Tibial nerve (tissue), 4 donors: ENCODE data around the gene SIRT3. TPM values are rescaled to one million over a fixed set of nuclear protein-coding genes. Genes with fewer than 3 reads are reported as not detected.

Source experiments
- DNase-seq, 2 donors: peaks; one replicate each; pipeline ENCODE4 v3.0.0-alpha.2; 2019; ENCODE audit warnings: low spot score in 2 of 2
- H3K27ac ChIP-seq, 4 donors: fragments of 200-600 bp; sonication (generic) in 3 of 4; one replicate each; pipeline ENCODE4 v1.5.1; 2017 to 2019; ENCODE audit warnings: mild to moderate bottlenecking in 1 of 4
- H3K27me3 ChIP-seq, 2 donors: fragments of 200-600 bp; sonication (generic) in 1 of 2; one replicate each; pipeline versions ENCODE4 v1.5.1 to v1.6.0; 2017 to 2019
- H3K36me3 ChIP-seq, 3 donors: fragments of 200-600 bp; sonication (generic); one replicate each; pipeline ENCODE4 v1.5.1; 2018 to 2019
- H3K4me1 ChIP-seq, 4 donors: fragments of 200-600 bp; sonication (generic) in 3 of 4; one replicate each; pipeline ENCODE4 v1.5.1; 2017 to 2019
- H3K4me3 ChIP-seq, 4 donors: fragments of 200-600 bp; sonication (generic) in 3 of 4; one replicate each; pipeline ENCODE4 v1.5.1; 2017 to 2019; ENCODE audit warnings: mild to moderate bottlenecking in 1 of 4, moderate library complexity in 1 of 4
- H3K9me3 ChIP-seq, 4 donors: fragments of 200-600 bp; sonication (generic) in 3 of 4; one replicate each; pipeline ENCODE4 v1.5.1; 2017 to 2019
- EP300 ChIP-seq, 2 donors: sonication (generic); formaldehyde crosslinking; IDR thresholded peaks; one replicate each; pipeline ENCODE4 v1.6.1; 2017; ENCODE audit warnings: antibody characterized with exemption in 2 of 2, mild to moderate bottlenecking in 1 of 2
- POLR2A ChIP-seq, 2 donors: fragments of 450-650 bp; IDR thresholded peaks; one replicate each; pipeline ENCODE4 v1.6.1; 2017; ENCODE audit warnings: antibody characterized with exemption in 2 of 2, mild to moderate bottlenecking in 2 of 2, moderate library complexity in 2 of 2
- WGBS, 2 donors: methylation state at CpG; one replicate each; pipeline ENCODE4 v1.1.5; 2018; 5-methylcytosine and 5-hydroxymethylcytosine counted together
- total RNA-seq, 4 donors: library from RNA; depleted of rRNA; stranded (reverse); fragments of >200 nt; gene quantifications; one replicate each; pipeline ENCODE4 v1.1.0, GENCODE V29; 2016
- TF ChIP-seq, protein P1 (sequence below), 5 experiments: fragments of 200-600 bp in 3 of 5; fragments of 450-650 bp in 2 of 5; sonication (generic) in 3 of 5; IDR thresholded peaks; one replicate each; pipeline ENCODE4 v1.5.1; 2016 to 2019; ENCODE audit warnings: antibody characterized with exemption in 5 of 5, mild to moderate bottlenecking in 3 of 5, moderate library complexity in 2 of 5

The SIRT3 gene
- total RNA-seq, 4 donors from 2014 or later, result 14.9 to 23.4 (median 17.5) TPM

DNA sequence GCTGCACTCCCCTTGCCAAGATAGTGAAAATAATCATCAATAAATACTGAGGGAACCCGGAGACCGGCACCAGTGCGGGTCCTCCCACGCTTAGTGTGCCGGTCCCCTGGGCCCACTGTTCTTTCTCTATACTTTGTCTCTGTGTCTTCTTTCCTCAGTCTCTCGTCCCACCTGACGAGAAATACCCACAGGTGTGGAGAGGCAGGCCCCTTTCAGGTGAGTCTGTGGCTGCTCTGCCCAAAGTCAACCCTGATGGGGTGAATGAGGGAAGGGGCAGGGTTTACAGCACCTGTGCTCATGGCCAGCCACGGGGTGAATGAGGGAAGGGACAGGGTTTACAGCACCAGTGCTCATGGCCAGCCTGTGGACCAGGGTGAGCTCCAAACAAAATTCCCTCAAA, 33.7 kb downstream of the SIRT3 start:
- DNase-seq, result no peak
- H3K4me3 ChIP-seq, result no peak overlapping the region
- H3K4me1 ChIP-seq, result peaks cover 3 to 48% (median 15%) of the 10 kb centered on the region in 4 donors
- H3K9me3 ChIP-seq, result no peaks in the 10 kb centered on the region
- H3K27me3 ChIP-seq, result no peaks in the 10 kb centered on the region
- H3K27ac ChIP-seq, result no peak overlapping the region
- 74 to 83% methylated on average over 8 of the region's 8 CpGs for WGBS, 2 donors
- peaks cover 0 to 59% (median 3%) of the 10 kb centered on the region in 3 donors for H3K36me3 ChIP-seq
- TF ChIP-seq POLR2A (IDR thresholded peaks at IDR 0.05) (no peak), EP300 (IDR thresholded peaks at IDR 0.05) (no peak)
- TF ChIP-seq, protein P1, sequence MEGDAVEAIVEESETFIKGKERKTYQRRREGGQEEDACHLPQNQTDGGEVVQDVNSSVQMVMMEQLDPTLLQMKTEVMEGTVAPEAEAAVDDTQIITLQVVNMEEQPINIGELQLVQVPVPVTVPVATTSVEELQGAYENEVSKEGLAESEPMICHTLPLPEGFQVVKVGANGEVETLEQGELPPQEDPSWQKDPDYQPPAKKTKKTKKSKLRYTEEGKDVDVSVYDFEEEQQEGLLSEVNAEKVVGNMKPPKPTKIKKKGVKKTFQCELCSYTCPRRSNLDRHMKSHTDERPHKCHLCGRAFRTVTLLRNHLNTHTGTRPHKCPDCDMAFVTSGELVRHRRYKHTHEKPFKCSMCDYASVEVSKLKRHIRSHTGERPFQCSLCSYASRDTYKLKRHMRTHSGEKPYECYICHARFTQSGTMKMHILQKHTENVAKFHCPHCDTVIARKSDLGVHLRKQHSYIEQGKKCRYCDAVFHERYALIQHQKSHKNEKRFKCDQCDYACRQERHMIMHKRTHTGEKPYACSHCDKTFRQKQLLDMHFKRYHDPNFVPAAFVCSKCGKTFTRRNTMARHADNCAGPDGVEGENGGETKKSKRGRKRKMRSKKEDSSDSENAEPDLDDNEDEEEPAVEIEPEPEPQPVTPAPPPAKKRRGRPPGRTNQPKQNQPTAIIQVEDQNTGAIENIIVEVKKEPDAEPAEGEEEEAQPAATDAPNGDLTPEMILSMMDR (IDR thresholded peaks at IDR 0.05), result no peak

DNA sequence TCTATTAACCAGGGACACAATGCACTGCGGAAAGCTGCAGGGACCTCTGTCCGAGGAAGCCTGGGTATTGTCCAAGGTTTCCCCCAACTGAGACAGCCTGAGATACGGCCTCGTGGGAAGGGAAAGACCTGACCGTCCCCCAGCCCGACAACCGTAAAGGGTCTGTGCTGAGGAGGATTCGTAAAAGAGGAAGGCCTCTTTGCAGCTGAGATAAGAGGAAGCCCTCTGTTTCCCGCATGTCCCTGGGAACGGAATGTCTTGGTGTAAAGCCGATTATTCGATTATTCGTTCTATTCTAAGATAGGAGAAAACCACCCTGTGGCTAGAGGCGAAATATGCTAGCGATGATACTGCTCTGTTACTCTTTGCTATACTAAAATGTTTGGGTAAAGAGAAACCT, 34.2 kb downstream of the SIRT3 start:
- Histone ChIP-seq H3K27me3 (no peaks in the 10 kb centered on the region), H3K36me3 (peaks cover 0 to 59% (median 3%) of the 10 kb centered on the region in 3 donors), H3K9me3 (no peaks in the 10 kb centered on the region), H3K4me1 (peaks cover 3 to 48% (median 15%) of the 10 kb centered on the region in 4 donors), H3K27ac (no peak overlapping the region), H3K4me3 (no peak overlapping the region)
- no peak for DNase-seq
- TF ChIP-seq, protein P1 (IDR thresholded peaks at IDR 0.05), result no peak
- no peak for TF ChIP-seq POLR2A (IDR thresholded peaks at IDR 0.05)
- no peak for TF ChIP-seq EP300 (IDR thresholded peaks at IDR 0.05)
- WGBS, 2 donors, result 62 to 65% methylated on average over 15 of the region's 15 CpGs

DNA sequence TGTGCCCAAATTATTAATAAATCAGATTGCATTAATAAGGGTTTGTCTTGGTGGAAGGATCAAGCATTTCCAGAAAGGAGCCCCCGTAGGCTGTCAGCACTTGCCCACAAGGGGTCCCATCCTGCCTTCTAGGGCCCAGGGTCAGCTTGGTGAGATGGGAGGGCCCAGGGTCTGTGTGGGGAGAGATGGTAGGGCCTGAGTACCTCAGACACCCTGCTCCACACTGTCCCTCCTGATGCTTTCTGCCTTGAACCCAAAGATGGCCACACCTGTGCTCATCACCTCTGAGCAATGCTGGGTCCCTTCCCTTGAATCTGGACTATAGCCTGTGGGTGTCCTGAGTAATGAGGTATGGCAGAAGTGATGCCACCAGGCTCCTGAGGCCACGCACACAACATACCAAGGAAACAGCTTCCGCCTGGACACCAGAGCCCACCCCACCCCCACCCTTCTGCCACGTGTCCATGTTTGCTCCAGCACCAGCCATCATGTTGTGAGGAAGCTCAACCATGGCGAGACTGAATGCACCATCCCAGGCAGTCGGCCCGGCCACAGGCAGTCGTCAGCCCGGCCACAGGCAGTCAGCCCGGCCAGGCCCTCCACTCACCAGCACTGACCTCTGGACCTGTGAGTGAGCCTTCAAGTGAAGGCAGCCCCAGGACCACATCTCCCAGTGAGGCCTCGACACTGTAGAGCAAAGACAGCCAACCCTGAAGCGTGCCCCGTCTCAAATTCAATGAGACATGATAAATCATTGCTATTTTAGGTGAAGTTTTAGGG, 35.7 kb downstream of the SIRT3 start:
- peaks cover 0 to 56% (median 3%) of the 10 kb centered on the region in 3 donors for H3K36me3 ChIP-seq
- no peaks in the 10 kb centered on the region for H3K9me3 ChIP-seq
- no peak overlapping the region for H3K27ac ChIP-seq
- no peak overlapping the region for H3K4me3 ChIP-seq
- WGBS, 2 donors, result 80 to 90% methylated on average over 7 to 13 of the region's 13 CpGs
- TF ChIP-seq POLR2A (IDR thresholded peaks at IDR 0.05) (no peak), EP300 (IDR thresholded peaks at IDR 0.05) (no peak)
- TF ChIP-seq, protein P1 (IDR thresholded peaks at IDR 0.05), result no peak
- no peaks in the 10 kb centered on the region for H3K27me3 ChIP-seq
- peaks cover 0 to 37% (median 5%) of the 10 kb centered on the region in 4 donors for H3K4me1 ChIP-seq
- DNase-seq, result no peak

DNA sequence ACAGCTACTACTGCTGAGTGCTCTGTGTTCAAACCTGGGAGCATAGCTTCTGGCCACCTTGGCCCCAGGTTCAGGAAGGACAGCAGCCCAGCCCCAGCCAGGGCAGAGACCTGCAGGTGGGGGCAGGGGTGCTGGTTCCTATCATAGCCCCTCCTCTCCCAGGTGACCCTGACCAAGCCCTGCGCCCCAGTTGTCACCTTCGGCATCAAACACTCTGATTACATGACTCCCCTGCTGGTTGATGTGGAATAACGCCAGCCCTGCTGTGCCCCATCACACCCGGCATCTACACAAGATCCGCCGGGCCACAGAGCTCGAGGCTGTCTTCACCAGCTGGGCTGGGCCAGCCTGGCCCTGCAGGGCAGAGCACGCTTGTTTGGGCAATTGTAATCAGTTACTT, 36.4 kb downstream of the SIRT3 start:
- Histone ChIP-seq H3K4me1 (peaks cover 0 to 31% (median under 1%) of the 10 kb centered on the region in 4 donors), H3K4me3 (no peak overlapping the region), H3K27ac (no peak overlapping the region), H3K36me3 (peaks cover 0 to 50% (median 3%) of the 10 kb centered on the region in 3 donors), H3K27me3 (no peaks in the 10 kb centered on the region), H3K9me3 (no peaks in the 10 kb centered on the region)
- 73 to 81% methylated on average over 8 of the region's 8 CpGs for WGBS, 2 donors
- TF ChIP-seq POLR2A (IDR thresholded peaks at IDR 0.05) (no peak), EP300 (IDR thresholded peaks at IDR 0.05) (no peak)
- TF ChIP-seq, protein P1 (IDR thresholded peaks at IDR 0.05), result no peak
- no peak for DNase-seq

DNA sequence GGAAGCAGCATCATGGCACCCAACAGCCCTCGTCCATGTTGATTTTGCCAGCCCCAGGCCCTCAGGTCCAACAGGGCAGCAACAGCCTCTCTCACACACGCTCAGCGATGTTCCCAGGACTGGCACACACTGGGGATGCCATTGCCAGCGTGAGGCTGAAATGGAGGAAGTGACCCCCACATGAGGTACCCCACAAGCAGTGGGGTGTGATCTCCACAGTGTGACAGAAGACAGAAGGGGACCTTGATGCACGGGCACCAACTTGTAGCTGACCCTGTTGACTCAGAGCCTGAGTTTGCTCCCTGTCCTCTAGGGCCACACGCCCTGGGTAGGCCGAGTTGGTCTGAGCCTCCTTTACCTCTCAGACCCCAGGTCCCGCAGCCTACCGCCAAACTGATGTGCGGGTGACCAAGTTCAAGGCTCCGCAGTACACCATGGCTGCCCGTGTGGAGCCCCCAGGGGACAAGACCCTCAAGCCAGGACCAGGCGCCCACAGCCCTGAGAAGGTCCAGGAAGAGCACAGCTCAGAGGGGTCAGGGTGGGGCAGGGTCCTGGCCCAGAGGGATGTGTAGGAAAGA, 37.0 kb downstream of the SIRT3 start:
- no peak for DNase-seq

More for the DNA sequence above, 37.0 kb downstream of the SIRT3 start:
- peaks cover 0 to 43% (median 3%) of the 10 kb centered on the region in 3 donors for H3K36me3 ChIP-seq
- peaks cover 0 to 24% (median 0%) of the 10 kb centered on the region in 4 donors for H3K4me1 ChIP-seq
- H3K4me3 ChIP-seq, result no peak overlapping the region
- 68 to 79% methylated on average over 9 to 12 of the region's 13 CpGs for WGBS, 2 donors
- TF ChIP-seq POLR2A (IDR thresholded peaks at IDR 0.05) (no peak), EP300 (IDR thresholded peaks at IDR 0.05) (no peak)
- TF ChIP-seq, protein P1 (IDR thresholded peaks at IDR 0.05), result no peak
- H3K27me3 ChIP-seq, result no peaks in the 10 kb centered on the region
- H3K27ac ChIP-seq, result no peak overlapping the region
- no peaks in the 10 kb centered on the region for H3K9me3 ChIP-seq
